ENCODE measurements around the gene IFT43.

Gene IFT43

GRCh38 chr14:76096257-76096656 lies 110.7 kb downstream of the IFT43 start:
- Histone ChIP-seq H3K79me2 (ENCODE audit: insufficient read depth, low read depth) (no peaks in the 10 kb centered on the region), H3K27me3 (ENCODE audit: insufficient read depth, low read depth) (no peaks in the 10 kb centered on the region), H3K27ac (no peak overlapping the region), H3K4me2 (no peak overlapping the region), H3K4me3 (IDR thresholded peaks at IDR 0.05; ENCODE audit: insufficient read depth, low read depth, low read length) (no peak overlapping the region), H3K4me1 (ENCODE audit: low read depth, poor library complexity, severe bottlenecking) (no peaks in the 10 kb centered on the region), H3K9ac (no peak overlapping the region), H3K36me3 (ENCODE audit: insufficient read depth) (no peaks in the 10 kb centered on the region), H4K20me1 (ENCODE audit: insufficient read depth) (no peaks in the 10 kb centered on the region), H2AFZ (ENCODE audit: low read depth) (no peak overlapping the region)
- TF ChIP-seq CTCF (conservative IDR thresholded peaks at IDR 0.05; ENCODE audit: low read depth, low read length), result no peak

- no peak for TF ChIP-seq CTCF (conservative IDR thresholded peaks at IDR 0.05; ENCODE audit: low read depth, low read length)
- H3K4me1 ChIP-seq (ENCODE audit: low read depth, poor library complexity, severe bottlenecking), result no peaks in the 10 kb centered on the region
- no peak overlapping the region for H3K4me2 ChIP-seq
- no peaks in the 10 kb centered on the region for H3K36me3 ChIP-seq (ENCODE audit: insufficient read depth)
- no peak overlapping the region for H3K27ac ChIP-seq
- H3K4me3 ChIP-seq (IDR thresholded peaks at IDR 0.05; ENCODE audit: insufficient read depth, low read depth, low read length), result no peak overlapping the region
- H3K79me2 ChIP-seq (ENCODE audit: insufficient read depth, low read depth), result no peaks in the 10 kb centered on the region
- no peaks in the 10 kb centered on the region for H4K20me1 ChIP-seq (ENCODE audit: insufficient read depth)
- no peak overlapping the region for H3K9ac ChIP-seq
- no peak overlapping the region for H2AFZ ChIP-seq (ENCODE audit: low read depth)
- no peaks in the 10 kb centered on the region for H3K27me3 ChIP-seq (ENCODE audit: insufficient read depth, low read depth)
These were observed 112.0 kb downstream of the IFT43 start for GRCh38 chr14:76097547-76097946.

- no peak overlapping the region for H3K27ac ChIP-seq
- TF ChIP-seq CTCF (conservative IDR thresholded peaks at IDR 0.05; ENCODE audit: low read depth, low read length), result no peak
- H4K20me1 ChIP-seq (ENCODE audit: insufficient read depth), result no peaks in the 10 kb centered on the region
- H3K27me3 ChIP-seq (ENCODE audit: insufficient read depth, low read depth), result no peaks in the 10 kb centered on the region
- H3K4me1 ChIP-seq (ENCODE audit: low read depth, poor library complexity, severe bottlenecking), result no peaks in the 10 kb centered on the region
- no peak overlapping the region for H2AFZ ChIP-seq (ENCODE audit: low read depth)
- H3K36me3 ChIP-seq (ENCODE audit: insufficient read depth), result no peaks in the 10 kb centered on the region
- no peak overlapping the region for H3K4me2 ChIP-seq
- H3K4me3 ChIP-seq (IDR thresholded peaks at IDR 0.05; ENCODE audit: insufficient read depth, low read depth, low read length), result no peak overlapping the region
- H3K79me2 ChIP-seq (ENCODE audit: insufficient read depth, low read depth), result no peaks in the 10 kb centered on the region
- H3K9ac ChIP-seq, result no peak overlapping the region
These were observed 112.5 kb downstream of the IFT43 start for GRCh38 chr14:76098047-76098446.

GRCh38 chr14:76098916-76099675 lies 113.5 kb downstream of the IFT43 start:
- Histone ChIP-seq H3K4me2 (no peak overlapping the region), H4K20me1 (ENCODE audit: insufficient read depth) (no peaks in the 10 kb centered on the region)

More at GRCh38 chr14:76098916-76099675, 113.5 kb downstream of the IFT43 start:
- H3K4me3 ChIP-seq (IDR thresholded peaks at IDR 0.05; ENCODE audit: insufficient read depth, low read depth, low read length), result no peak overlapping the region
- no peaks in the 10 kb centered on the region for H3K79me2 ChIP-seq (ENCODE audit: insufficient read depth, low read depth)
- no peaks in the 10 kb centered on the region for H3K36me3 ChIP-seq (ENCODE audit: insufficient read depth)
- no peaks in the 10 kb centered on the region for H3K4me1 ChIP-seq (ENCODE audit: low read depth, poor library complexity, severe bottlenecking)
- H3K9ac ChIP-seq, result no peak overlapping the region
- no peak for TF ChIP-seq CTCF (conservative IDR thresholded peaks at IDR 0.05; ENCODE audit: low read depth, low read length)
- H3K27me3 ChIP-seq (ENCODE audit: insufficient read depth, low read depth), result no peaks in the 10 kb centered on the region
- H2AFZ ChIP-seq (ENCODE audit: low read depth), result no peak overlapping the region
- H3K27ac ChIP-seq, result no peak overlapping the region

Measured in KMS-11 (cell line).